ENCODE measurements around the gene BICD1.
"Not testable (repeated sequence)": the region's sequence is repeated elsewhere in the genome, so short reads cannot be mapped to it uniquely, and the experiment has no call there.

BICD1 gene

DNA sequence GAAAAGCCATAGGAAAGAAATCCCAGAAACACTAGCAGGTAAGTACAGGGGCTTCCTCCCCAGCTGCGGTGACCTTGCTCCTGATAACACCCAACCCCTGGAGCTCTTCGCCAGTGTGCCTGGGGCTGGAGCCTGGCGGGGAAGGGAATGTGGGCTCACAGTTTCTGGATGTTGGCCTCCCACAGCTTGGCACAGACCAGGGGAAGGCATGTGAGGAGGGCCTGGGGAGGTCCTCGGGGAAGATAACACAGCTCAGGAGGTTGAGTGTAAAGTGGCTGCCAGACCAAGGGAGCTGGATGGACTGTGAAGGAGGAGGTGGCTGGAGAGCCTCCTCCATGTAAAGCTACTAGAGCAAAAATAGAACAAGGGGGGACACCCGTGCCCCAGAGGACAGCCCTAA is 120.1 kb downstream of the BICD1 start:
- no peaks in the 10 kb centered on the region for H3K4me1 Mint-ChIP-seq
- no peak overlapping the region for H3K27ac Mint-ChIP-seq
- H3K9me3 Mint-ChIP-seq: no peaks in the 10 kb centered on the region
- no peaks in the 10 kb centered on the region for H3K27me3 Mint-ChIP-seq (ENCODE audit: low read depth)
- H3K36me3 Mint-ChIP-seq (ENCODE audit: low read depth): peaks cover 14% of the 10 kb centered on the region
- TF ChIP-seq, protein P1, sequence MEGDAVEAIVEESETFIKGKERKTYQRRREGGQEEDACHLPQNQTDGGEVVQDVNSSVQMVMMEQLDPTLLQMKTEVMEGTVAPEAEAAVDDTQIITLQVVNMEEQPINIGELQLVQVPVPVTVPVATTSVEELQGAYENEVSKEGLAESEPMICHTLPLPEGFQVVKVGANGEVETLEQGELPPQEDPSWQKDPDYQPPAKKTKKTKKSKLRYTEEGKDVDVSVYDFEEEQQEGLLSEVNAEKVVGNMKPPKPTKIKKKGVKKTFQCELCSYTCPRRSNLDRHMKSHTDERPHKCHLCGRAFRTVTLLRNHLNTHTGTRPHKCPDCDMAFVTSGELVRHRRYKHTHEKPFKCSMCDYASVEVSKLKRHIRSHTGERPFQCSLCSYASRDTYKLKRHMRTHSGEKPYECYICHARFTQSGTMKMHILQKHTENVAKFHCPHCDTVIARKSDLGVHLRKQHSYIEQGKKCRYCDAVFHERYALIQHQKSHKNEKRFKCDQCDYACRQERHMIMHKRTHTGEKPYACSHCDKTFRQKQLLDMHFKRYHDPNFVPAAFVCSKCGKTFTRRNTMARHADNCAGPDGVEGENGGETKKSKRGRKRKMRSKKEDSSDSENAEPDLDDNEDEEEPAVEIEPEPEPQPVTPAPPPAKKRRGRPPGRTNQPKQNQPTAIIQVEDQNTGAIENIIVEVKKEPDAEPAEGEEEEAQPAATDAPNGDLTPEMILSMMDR (IDR thresholded peaks at IDR 0.05; ENCODE audit: unreplicated experiment in 3 of 3): no peak
- H3K4me3 Mint-ChIP-seq: no peak overlapping the region

DNA sequence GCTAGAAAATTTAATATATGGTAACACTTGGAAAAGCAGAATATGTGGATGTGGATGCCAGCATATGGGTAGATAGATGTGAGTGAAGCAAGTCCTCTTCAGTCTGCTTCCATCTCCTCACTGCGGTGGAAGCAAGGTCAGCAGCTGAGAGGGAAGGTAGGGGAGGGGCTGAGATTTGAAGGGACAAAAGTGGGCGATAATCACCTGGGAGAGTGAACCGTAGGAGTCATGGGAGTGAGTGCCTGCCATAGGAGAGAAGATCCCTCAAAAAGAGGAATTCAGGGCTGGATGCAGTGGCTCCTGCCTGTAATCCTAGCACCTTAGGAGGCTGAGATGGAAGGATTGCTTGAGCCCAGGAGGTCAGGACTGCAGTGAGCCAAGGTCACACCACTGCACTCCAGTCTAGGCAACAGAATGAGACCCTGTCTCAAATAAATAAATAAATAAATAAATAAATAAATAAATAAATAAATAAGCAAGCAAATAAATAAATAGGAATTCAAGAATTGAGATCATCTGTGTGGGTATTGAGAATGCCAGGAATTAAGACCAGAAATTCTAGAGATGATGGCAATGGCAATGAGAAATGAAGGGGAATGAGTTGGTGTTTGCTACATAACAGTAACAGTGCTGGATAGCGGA is 123.4 kb downstream of the BICD1 start:
- H3K27ac Mint-ChIP-seq: no peak overlapping the region
- TF ChIP-seq, protein P1 (IDR thresholded peaks at IDR 0.05; ENCODE audit: unreplicated experiment in 3 of 3): no peak
- no peaks in the 10 kb centered on the region for H3K9me3 Mint-ChIP-seq
- H3K36me3 Mint-ChIP-seq (ENCODE audit: low read depth): peaks cover 10% of the 10 kb centered on the region
- H3K4me1 Mint-ChIP-seq: peaks cover 5% of the 10 kb centered on the region
- H3K27me3 Mint-ChIP-seq (ENCODE audit: low read depth): no peaks in the 10 kb centered on the region
- H3K4me3 Mint-ChIP-seq: no peak overlapping the region

DNA sequence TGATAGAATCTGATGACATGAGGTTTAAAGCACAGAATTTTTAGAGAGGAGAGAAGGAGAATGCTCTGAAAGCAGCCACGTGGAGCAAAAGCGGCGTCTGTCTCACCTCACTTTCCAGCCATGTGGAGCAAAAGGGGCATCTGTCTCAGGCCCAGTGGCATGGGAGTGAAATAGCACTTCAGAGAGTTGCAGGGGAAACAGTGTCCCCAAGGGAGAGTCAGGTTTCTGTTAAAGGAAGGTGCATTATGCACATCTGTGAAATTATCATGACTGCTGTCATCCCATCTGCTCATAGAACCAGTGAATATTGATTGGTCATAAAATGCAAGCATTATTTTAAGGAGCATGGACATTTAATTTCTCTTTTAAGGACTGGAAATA is 124.0 kb downstream of the BICD1 start:
- H3K4me3 Mint-ChIP-seq: no peak overlapping the region
- H3K27me3 Mint-ChIP-seq (ENCODE audit: low read depth): no peaks in the 10 kb centered on the region
- H3K27ac Mint-ChIP-seq: no peak overlapping the region
- H3K9me3 Mint-ChIP-seq: no peaks in the 10 kb centered on the region
- H3K4me1 Mint-ChIP-seq: peaks cover 5% of the 10 kb centered on the region
- H3K36me3 Mint-ChIP-seq (ENCODE audit: low read depth): peaks cover 11% of the 10 kb centered on the region
- TF ChIP-seq, protein P1 (IDR thresholded peaks at IDR 0.05; ENCODE audit: unreplicated experiment in 3 of 3): no peak

DNA sequence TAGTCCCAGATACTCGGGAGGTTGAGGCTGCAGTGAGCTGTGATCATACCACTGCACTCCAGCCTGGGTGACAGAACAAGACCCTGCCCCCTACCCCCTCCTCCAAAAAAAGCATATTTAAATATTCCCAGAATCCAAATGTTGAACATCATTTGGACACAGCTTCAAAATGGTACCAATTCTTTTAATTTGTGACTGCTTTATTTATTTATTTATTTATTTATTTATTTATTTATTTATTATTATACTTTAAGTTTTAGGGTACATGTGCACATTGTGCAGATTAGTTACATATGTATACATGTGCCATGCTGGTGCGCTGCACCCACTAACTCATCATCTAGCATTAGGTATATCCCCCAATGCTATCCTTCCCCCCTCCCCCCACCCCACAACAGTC is 124.7 kb downstream of the BICD1 start:
- not testable (repeated sequence) for H3K27ac Mint-ChIP-seq; H3K4me3 Mint-ChIP-seq; H3K9me3 Mint-ChIP-seq; H3K36me3 Mint-ChIP-seq (ENCODE audit: low read depth); H3K4me1 Mint-ChIP-seq; H3K27me3 Mint-ChIP-seq (ENCODE audit: low read depth)

DNA sequence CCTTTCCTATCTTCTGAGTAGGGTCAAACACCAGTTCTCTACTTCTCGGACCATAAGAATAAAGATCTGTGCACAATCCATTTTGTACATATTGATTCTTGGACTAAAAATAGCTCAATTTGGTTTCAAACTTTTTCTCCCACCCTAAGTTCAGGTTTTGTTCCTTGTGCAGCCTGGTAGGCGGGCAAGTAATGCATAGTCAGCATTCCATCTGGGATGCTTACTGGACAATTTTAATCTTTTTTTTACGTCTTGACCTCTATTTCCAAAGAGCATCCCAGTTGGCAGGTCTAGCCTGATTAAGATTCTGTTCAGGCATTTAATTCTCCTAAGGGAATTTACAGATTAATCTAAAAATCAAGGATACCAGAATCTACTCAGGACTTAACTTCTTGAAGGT is 126.9 kb downstream of the BICD1 start:
- H3K4me3 Mint-ChIP-seq: no peak overlapping the region
- H3K27ac Mint-ChIP-seq: peak overlapping the region; percentile 11 to 71 (median 28)
- TF ChIP-seq, protein P1 (IDR thresholded peaks at IDR 0.05; ENCODE audit: unreplicated experiment in 3 of 3): no peak
- peaks cover 12% of the 10 kb centered on the region for H3K9me3 Mint-ChIP-seq
- H3K4me1 Mint-ChIP-seq: peaks cover 5% of the 10 kb centered on the region
- peaks cover 23% of the 10 kb centered on the region for H3K36me3 Mint-ChIP-seq (ENCODE audit: low read depth)
- no peaks in the 10 kb centered on the region for H3K27me3 Mint-ChIP-seq (ENCODE audit: low read depth)

DNA sequence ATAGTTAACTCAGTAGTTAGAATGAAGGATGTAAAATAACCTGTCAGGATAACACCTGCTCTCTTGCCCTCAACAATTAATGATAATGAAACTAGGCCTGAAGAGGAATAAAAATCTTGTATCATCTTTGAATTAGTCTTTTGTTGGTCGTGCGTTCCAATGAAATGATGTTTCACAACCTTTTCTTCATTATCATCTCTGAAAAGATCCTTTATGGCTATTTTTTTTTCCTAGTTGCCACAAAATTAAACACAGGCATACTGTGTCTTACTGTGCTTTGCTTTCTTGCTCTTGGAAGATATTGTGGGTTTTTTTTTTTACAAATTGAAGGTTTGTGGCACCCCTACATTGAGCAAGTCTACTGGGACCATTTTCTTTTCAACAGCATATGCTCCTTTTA is 128.6 kb downstream of the BICD1 start:
- Mint-ChIP-seq H3K36me3 (ENCODE audit: low read depth) (peaks cover 25% of the 10 kb centered on the region), H3K4me1 (peaks cover 5% of the 10 kb centered on the region), H3K4me3 (no peak overlapping the region), H3K27ac (no peak overlapping the region), H3K27me3 (ENCODE audit: low read depth) (no peaks in the 10 kb centered on the region), H3K9me3 (peaks cover 13% of the 10 kb centered on the region)
- TF ChIP-seq, protein P1 (IDR thresholded peaks at IDR 0.05; ENCODE audit: unreplicated experiment in 3 of 3): no peak

Data from nephron (organoid).